Chondrocyte (in vitro differentiated cells): Measurements from ENCODE around the gene SH3BP2. TPM values are rescaled to one million over a fixed set of nuclear protein-coding genes. Genes with fewer than 3 reads are reported as not detected.
"Not testable (repeated sequence)": the region's sequence is repeated elsewhere in the genome, so short reads cannot be mapped to it uniquely, and the experiment has no call there.

ENCODE experiments used
- DNase-seq: peaks from one replicate; pipeline ENCODE4 v3.0.0; 2021; ENCODE audit warnings: mixed read lengths, low spot score
- H3K27ac Mint-ChIP-seq: one replicate; pipeline ENCODE4 v1.8.0; 2021; ENCODE audit warnings: mild to moderate bottlenecking, moderate library complexity, mixed read lengths; ENCODE audit not compliant: unreplicated experiment
- H3K27me3 Mint-ChIP-seq: 2 replicates; pipeline ENCODE4 v1.8.0; 2021; ENCODE audit warnings: low read depth, mixed read lengths
- H3K36me3 Mint-ChIP-seq: 2 replicates; pipeline ENCODE4 v1.8.0; 2021; ENCODE audit warnings: low read depth, mixed read lengths
- H3K4me1 Mint-ChIP-seq: 2 replicates; pipeline ENCODE4 v1.8.0; 2021; ENCODE audit warnings: low read depth, mild to moderate bottlenecking, mixed read lengths
- H3K4me3 Mint-ChIP-seq: one replicate; pipeline ENCODE4 v1.8.0; 2021; ENCODE audit warnings: mild to moderate bottlenecking, moderate library complexity, mixed read lengths; ENCODE audit not compliant: unreplicated experiment
- H3K9me3 Mint-ChIP-seq: 2 replicates; pipeline ENCODE4 v1.8.0; 2021; ENCODE audit warnings: low read depth, mixed read lengths
- total RNA-seq: library from RNA; stranded (reverse); gene quantifications from 3 replicates; pipeline ENCODE4 v1.2.1, GENCODE V29; 2021
- TF ChIP-seq, protein P1 (sequence below): fragments of 200-600 bp; sonication (generic); IDR thresholded peaks from 2 replicates; pipeline ENCODE4 v1.5.0; 2021; ENCODE audit warnings: antibody characterized with exemption, mild to moderate bottlenecking, moderate library complexity

Gene SH3BP2
- total RNA-seq, 1 donor from 2014 or later: 59.8 TPM

DNA sequence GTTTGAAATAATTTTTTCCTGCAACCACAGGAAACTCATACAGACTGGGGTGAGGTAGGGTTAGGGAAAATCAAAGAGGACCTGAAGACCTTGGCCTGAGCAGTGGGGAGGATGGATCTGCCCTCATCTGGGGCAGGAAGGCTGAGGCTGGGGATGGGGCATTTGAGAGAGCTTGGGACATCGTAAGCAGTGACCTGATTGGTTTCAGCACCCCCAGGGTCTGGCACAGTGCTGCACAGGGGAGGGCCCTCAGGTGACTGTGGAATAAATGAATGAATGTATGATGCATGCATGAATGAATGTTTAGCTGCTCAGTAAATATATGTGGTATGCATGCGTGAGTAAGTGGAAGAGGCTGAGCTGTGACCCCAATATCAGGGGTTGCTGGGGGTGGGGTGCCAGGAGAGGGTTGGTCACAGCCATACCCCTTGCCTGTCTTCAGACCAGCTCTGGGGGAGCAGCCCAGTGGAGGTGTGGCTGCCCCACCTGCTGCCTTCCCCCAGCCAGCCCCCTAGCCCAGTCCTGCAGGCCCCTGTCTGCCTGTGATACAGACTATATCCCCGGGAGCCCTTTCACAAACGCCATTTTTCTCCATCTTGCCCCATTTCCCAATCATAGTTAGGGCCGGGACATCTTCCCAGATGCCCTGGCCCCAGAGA, 25.7 kb upstream of the SH3BP2 start:
- H3K9me3 Mint-ChIP-seq: peaks cover 4% of the 10 kb centered on the region
- peak; percentile 64 for DNase-seq
- H3K4me3 Mint-ChIP-seq: no peak overlapping the region
- TF ChIP-seq, protein P1, sequence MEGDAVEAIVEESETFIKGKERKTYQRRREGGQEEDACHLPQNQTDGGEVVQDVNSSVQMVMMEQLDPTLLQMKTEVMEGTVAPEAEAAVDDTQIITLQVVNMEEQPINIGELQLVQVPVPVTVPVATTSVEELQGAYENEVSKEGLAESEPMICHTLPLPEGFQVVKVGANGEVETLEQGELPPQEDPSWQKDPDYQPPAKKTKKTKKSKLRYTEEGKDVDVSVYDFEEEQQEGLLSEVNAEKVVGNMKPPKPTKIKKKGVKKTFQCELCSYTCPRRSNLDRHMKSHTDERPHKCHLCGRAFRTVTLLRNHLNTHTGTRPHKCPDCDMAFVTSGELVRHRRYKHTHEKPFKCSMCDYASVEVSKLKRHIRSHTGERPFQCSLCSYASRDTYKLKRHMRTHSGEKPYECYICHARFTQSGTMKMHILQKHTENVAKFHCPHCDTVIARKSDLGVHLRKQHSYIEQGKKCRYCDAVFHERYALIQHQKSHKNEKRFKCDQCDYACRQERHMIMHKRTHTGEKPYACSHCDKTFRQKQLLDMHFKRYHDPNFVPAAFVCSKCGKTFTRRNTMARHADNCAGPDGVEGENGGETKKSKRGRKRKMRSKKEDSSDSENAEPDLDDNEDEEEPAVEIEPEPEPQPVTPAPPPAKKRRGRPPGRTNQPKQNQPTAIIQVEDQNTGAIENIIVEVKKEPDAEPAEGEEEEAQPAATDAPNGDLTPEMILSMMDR: no peak
- H3K36me3 Mint-ChIP-seq: peaks cover 2% of the 10 kb centered on the region
- no peak overlapping the region for H3K27ac Mint-ChIP-seq
- no peaks in the 10 kb centered on the region for H3K27me3 Mint-ChIP-seq
- peaks cover 8% of the 10 kb centered on the region for H3K4me1 Mint-ChIP-seq

- TF ChIP-seq, protein P1: no peak
- no peak overlapping the region for H3K27ac Mint-ChIP-seq
- no peak overlapping the region for H3K4me3 Mint-ChIP-seq
- peaks cover 2% of the 10 kb centered on the region for H3K36me3 Mint-ChIP-seq
- peaks cover 8% of the 10 kb centered on the region for H3K4me1 Mint-ChIP-seq
- peaks cover 4% of the 10 kb centered on the region for H3K9me3 Mint-ChIP-seq
- DNase-seq: peak; percentile 84
- H3K27me3 Mint-ChIP-seq: no peaks in the 10 kb centered on the region
These were observed 25.2 kb upstream of the SH3BP2 start for GRCh38 chr4:2767705-2768074.

DNA sequence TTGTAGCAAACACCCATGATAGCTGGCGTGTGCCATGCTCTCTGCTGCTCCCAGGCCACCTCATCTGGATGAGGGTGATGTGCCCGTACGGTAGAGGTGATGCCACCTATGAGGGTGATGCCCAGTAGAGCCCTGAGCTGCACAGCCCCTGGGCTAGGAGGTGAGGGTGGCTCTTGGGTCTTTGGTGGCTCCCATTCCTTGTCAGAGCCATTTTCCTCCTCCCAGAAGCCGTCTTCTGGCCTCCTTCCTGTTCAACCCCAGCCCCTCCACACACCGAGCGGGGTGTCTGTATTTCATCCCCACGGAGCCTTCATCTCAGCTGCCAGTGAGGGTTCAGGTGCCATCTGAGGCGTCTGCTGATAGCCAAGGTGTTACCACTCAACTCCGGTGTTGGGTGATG, 24.8 kb upstream of the SH3BP2 start:
- peaks cover 4% of the 10 kb centered on the region for H3K9me3 Mint-ChIP-seq
- H3K36me3 Mint-ChIP-seq: peaks cover 2% of the 10 kb centered on the region
- TF ChIP-seq, protein P1: no peak
- no peak overlapping the region for H3K4me3 Mint-ChIP-seq
- no peak overlapping the region for H3K27ac Mint-ChIP-seq
- peak; percentile 48 for DNase-seq
- peaks cover 8% of the 10 kb centered on the region for H3K4me1 Mint-ChIP-seq
- no peaks in the 10 kb centered on the region for H3K27me3 Mint-ChIP-seq

DNA sequence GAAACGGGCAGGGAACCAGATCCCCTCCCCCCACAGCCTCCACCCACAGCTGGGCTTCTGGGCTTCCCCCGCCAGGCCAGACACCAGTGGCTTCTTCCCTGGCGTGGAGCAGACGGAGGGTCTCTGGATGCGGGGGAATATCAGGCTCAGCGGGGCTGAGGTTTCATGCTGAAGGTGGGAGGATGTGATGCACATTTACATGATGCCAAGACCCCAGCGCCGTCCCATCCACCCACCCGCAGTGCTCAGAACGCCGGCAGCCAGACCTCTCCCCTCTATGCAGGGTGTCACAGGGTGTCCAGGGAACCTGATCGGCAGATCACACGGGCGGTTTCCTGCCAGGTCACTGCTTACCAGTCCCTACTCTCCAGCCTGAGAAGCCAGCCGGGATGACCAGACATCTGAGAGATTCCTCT, 24.0 kb upstream of the SH3BP2 start:
- Mint-ChIP-seq H3K36me3 (peaks cover 2% of the 10 kb centered on the region), H3K27me3 (no peaks in the 10 kb centered on the region), H3K4me3 (no peak overlapping the region), H3K9me3 (peaks cover 4% of the 10 kb centered on the region), H3K4me1 (peaks cover 8% of the 10 kb centered on the region), H3K27ac (no peak overlapping the region)
- DNase-seq: peak; percentile 68
- TF ChIP-seq, protein P1: no peak

DNA sequence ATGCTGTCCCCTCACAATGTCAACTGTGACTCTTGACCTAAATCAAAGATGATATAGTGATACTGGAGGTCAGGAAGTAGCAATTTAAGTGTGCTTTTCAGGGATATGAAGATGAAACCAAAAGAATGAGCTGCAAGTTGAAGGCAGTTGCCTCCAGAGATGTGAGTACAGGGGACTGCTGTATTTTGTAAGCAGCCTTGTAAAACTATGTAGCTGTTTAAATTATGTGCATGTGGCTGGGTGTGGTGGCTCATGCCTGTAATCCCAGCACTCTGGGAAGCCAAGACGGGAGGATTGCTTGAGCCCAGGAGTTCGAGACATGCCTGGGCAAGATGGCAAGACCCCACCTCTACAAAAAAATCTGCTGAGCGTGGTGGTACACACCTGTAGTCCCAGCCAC, 21.6 kb upstream of the SH3BP2 start:
- peak; percentile 14 for DNase-seq
- H3K36me3 Mint-ChIP-seq: peaks cover 2% of the 10 kb centered on the region
- TF ChIP-seq, protein P1: no peak
- H3K27me3 Mint-ChIP-seq: no peaks in the 10 kb centered on the region
- H3K9me3 Mint-ChIP-seq: peaks cover 4% of the 10 kb centered on the region
- peaks cover 8% of the 10 kb centered on the region for H3K4me1 Mint-ChIP-seq
- no peak overlapping the region for H3K27ac Mint-ChIP-seq
- no peak overlapping the region for H3K4me3 Mint-ChIP-seq

DNA sequence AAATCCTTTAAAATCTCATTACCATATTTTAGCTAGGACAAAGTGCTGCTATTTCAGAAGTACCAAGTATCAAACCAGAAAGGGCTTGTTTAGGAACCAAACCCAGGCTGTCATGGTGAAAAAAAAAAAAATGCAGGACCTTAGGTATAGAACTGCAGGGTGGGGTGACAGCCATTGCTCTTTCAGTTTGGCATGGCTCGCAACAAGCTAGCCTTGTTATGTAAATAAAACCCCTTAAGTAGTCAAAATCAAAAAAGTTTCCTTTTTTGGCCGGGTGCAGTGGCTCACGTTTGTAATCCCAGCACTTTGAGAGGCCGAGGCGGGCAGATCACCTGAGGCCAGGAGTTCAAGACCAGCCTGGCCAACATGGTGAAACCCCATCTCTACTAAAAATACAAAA, 12.2 kb upstream of the SH3BP2 start:
- H3K36me3 Mint-ChIP-seq, H3K27me3 Mint-ChIP-seq, H3K4me1 Mint-ChIP-seq, DNase-seq, H3K4me3 Mint-ChIP-seq, H3K27ac Mint-ChIP-seq: not testable (repeated sequence)
- peaks cover 23% of the 10 kb centered on the region for H3K9me3 Mint-ChIP-seq
